K562 (cell line): ENCODE measurements around the gene FFAR4. TPM values are rescaled to one million over a fixed set of nuclear protein-coding genes. Genes with fewer than 3 reads are reported as not detected.

Source experiments
- ATAC-seq: fragments of 200-7000 bp; cut with Tn5 transposase; 3 replicates; pipeline ENCODE4 v1.9.1; 2020; ENCODE audit warnings: moderate library complexity
- BruUV-seq: library from RNA; stranded (reverse); fragments of 400-500 nt; replicated peaks from 2 replicates; lab custom pipeline; 2021; lab: Mats Ljungman, UMichigan
- CTCF ChIA-PET: fragments of 300-600 bp; formaldehyde crosslinking; extraction: SDS; loops from one replicate; lab custom pipeline; 2021; ENCODE audit warnings: low intra/inter-chr PET ratio; lab: Yijun Ruan, JAX
- POLR2A ChIA-PET: fragments of 300-600, 350-650 bp; sonication (Branson Sonifier 250); formaldehyde crosslinking; extraction: SDS; loops from one replicate; lab custom pipeline; 2021; ENCODE audit warnings: antibody characterized with exemption, inconsistent platforms; lab: Yijun Ruan, JAX
- DNase-seq, 4 experiments: peaks; one replicate each; pipeline versions ENCODE4 v3.0.0 to v3.0.0-alpha.2; 2011 to 2018; ENCODE audit warnings: low spot score in 3 of 4, mixed read lengths in 3 of 4; ENCODE audit errors: extremely low read depth in 1 of 4
- FAIRE-seq: peaks from 2 replicates; lab custom pipeline; 2011; peaks lifted over from hg19 to GRCh38; lab: Jason Lieb, UNC
- H2AFZ ChIP-seq: 2 replicates; pipeline ENCODE4 v1.6.0; 2011; ENCODE audit warnings: low read depth, low read length, control low read depth, inconsistent platforms
- H3K27ac ChIP-seq: fragments of 200-600 bp; 3 replicates; pipeline ENCODE4 v1.8.0; 2011; ENCODE audit warnings: low read depth, mild to moderate bottlenecking, control low read depth, inconsistent platforms, low read length, moderate library complexity, mixed read lengths; ENCODE audit errors: extremely low read depth
- H3K27me3 ChIP-seq, 2 experiments: fragments of 300-600 bp in 1 of 2; 2 replicates in 1 of 2; 3 replicates in 1 of 2; pipeline versions ENCODE4 v1.6.0 to v1.8.0; 2011; ENCODE audit warnings: inconsistent platforms in 2 of 2, low read length in 2 of 2, mild to moderate bottlenecking in 1 of 2, mixed read lengths in 1 of 2, moderate library complexity in 1 of 2; ENCODE audit not compliant: control insufficient read depth in 2 of 2, insufficient read depth in 2 of 2
- H3K36me3 ChIP-seq: fragments of 300-600 bp; 3 replicates; pipeline ENCODE4 v1.8.0; 2011; ENCODE audit warnings: mild to moderate bottlenecking, low read length, inconsistent platforms; ENCODE audit not compliant: control insufficient read depth, insufficient read depth
- H3K4me1 ChIP-seq, 2 experiments: fragments of 200-600 bp in 1 of 2; replicated peaks in 1 of 2; 2 replicates in 1 of 2; 3 replicates in 1 of 2; pipeline versions ENCODE4 v1.5.1 to v1.8.0; 2011; ENCODE audit warnings: inconsistent platforms in 2 of 2, low read length in 2 of 2, mild to moderate bottlenecking in 1 of 2, mixed read lengths in 1 of 2, moderate library complexity in 1 of 2; ENCODE audit not compliant: control insufficient read depth in 2 of 2, insufficient read depth in 2 of 2
- H3K4me2 ChIP-seq: 2 replicates; pipeline ENCODE4 v1.6.1; 2011; ENCODE audit warnings: low read length, control low read depth, inconsistent platforms, mixed read lengths; ENCODE audit not compliant: insufficient read depth
- H3K4me3 ChIP-seq: fragments of 200-600 bp; sonication (generic), shearing (Covaris generic); 2 replicates; pipeline ENCODE4 v1.5.1; 2016; ENCODE audit warnings: control low read depth, inconsistent platforms
- H3K79me2 ChIP-seq: fragments of 200-600 bp; 3 replicates; pipeline ENCODE4 v1.8.0; 2011; ENCODE audit warnings: low read length, inconsistent platforms; ENCODE audit not compliant: control insufficient read depth, insufficient read depth
- H3K9ac ChIP-seq, 2 experiments: 2 replicates each; pipeline versions ENCODE4 v1.6.0 to v1.6.1; 2011; ENCODE audit warnings: low read depth in 2 of 2, low read length in 2 of 2, control low read depth in 1 of 2, inconsistent platforms in 1 of 2, mild to moderate bottlenecking in 1 of 2, mixed read lengths in 1 of 2; ENCODE audit not compliant: insufficient read depth in 1 of 2
- H3K9me1 ChIP-seq: one replicate; pipeline ENCODE4 v1.6.0; 2011; ENCODE audit warnings: inconsistent platforms, mild to moderate bottlenecking, low read length, moderate library complexity; ENCODE audit not compliant: control insufficient read depth, insufficient read depth
- H3K9me3 ChIP-seq: replicated peaks from 2 replicates; pipeline ENCODE4 v1.5.1; 2011; ENCODE audit warnings: low read depth, low read length, inconsistent platforms; ENCODE audit not compliant: control insufficient read depth, insufficient read depth
- H4K20me1 ChIP-seq: replicated peaks from 2 replicates; pipeline ENCODE4 v1.6.1; 2011; ENCODE audit warnings: low read length, inconsistent platforms, mixed read lengths; ENCODE audit not compliant: control insufficient read depth, insufficient read depth
- CHCHD3 ChIP-seq: fragments of 250-450 bp; sonication (Bioruptor Pico); IDR thresholded peaks from 2 replicates; pipeline ENCODE4 v2.1.2; 2022; ENCODE audit warnings: mild to moderate bottlenecking
- HNRNPLL ChIP-seq: fragments of 200-400 bp; formaldehyde crosslinking; IDR thresholded peaks from 2 replicates; pipeline ENCODE4 v1.6.1; 2017; ENCODE audit warnings: low read length, low read depth, mild to moderate bottlenecking; ENCODE audit not compliant: poor library complexity, severe bottlenecking
- ILK ChIP-seq: fragments of 450-650 bp; IDR thresholded peaks from 2 replicates; pipeline ENCODE4 v1.6.1; 2016; ENCODE audit warnings: missing genetic modification characterization, low read depth, mild to moderate bottlenecking, missing compliant biosample characterization, moderate library complexity, borderline replicate concordance
- MAFG ChIP-seq: fragments of 450-650 bp; conservative IDR thresholded peaks from 2 replicates; pipeline ENCODE4 v1.6.1; 2016; ENCODE audit warnings: missing genetic modification characterization, missing compliant biosample characterization
- PCBP2 ChIP-seq: fragments of 200-400 bp; formaldehyde crosslinking; IDR thresholded peaks from 2 replicates; pipeline ENCODE4 v1.6.1; 2018; ENCODE audit warnings: low read length, low read depth, mild to moderate bottlenecking, moderate library complexity; ENCODE audit not compliant: poor library complexity, severe bottlenecking
- PTBP1 ChIP-seq: fragments of 200-400 bp; formaldehyde crosslinking; IDR thresholded peaks from 2 replicates; pipeline ENCODE4 v1.6.1; 2017; ENCODE audit warnings: low read depth, low read length
- PTRF ChIP-seq: fragments of 450-650 bp; IDR thresholded peaks from 2 replicates; pipeline ENCODE4 v1.6.1; 2016; ENCODE audit warnings: mild to moderate bottlenecking, missing genetic modification characterization, missing compliant biosample characterization
- TBP ChIP-seq: optimal IDR thresholded peaks from 2 replicates; pipeline ENCODE3; 2011; ENCODE audit warnings: low read depth, low read length, improper control_type of control experiment
- ZNF431 ChIP-seq: sonication (generic); formaldehyde crosslinking; IDR thresholded peaks from 2 replicates; pipeline ENCODE4 v1.8.0; 2022; ENCODE audit warnings: mild to moderate bottlenecking, missing genetic modification reagents
- ZSCAN29 ChIP-seq: fragments of 450-650 bp; IDR thresholded peaks from 2 replicates; pipeline ENCODE4 v1.6.1; 2017
- WGBS: fragments of 100-300 bp; shearing (Covaris generic); methylation state at CpG from one replicate; pipeline ENCODE4 v1.1.6; 2016; ENCODE audit warnings: low coverage, mixed read lengths; ENCODE audit not compliant: insufficient coverage; ENCODE audit errors: missing lambda C conversion rate; 5-methylcytosine and 5-hydroxymethylcytosine counted together
- in situ Hi-C: fragments of 300-500 bp; cut with MboI; formaldehyde crosslinking; loops from 4 replicates; pipeline ENCODE4 v1.15.0; 2018; ENCODE audit warnings: inconsistent platforms, mixed read lengths
- intact Hi-C: fragments of 100-400 bp; cut with micrococcal nuclease; formaldehyde crosslinking; loops from 2 replicates; pipeline ENCODE4 v1.14.2; 2022
- polyA plus RNA-seq, 8 experiments: library from polyadenylated mRNA; depleted of rRNA in 4 of 8; stranded (reverse) in 5 of 8; unstranded in 3 of 8; fragments of >200 nt; fragmentation: Nextera tagmentation in 2 of 8; fragmentation: Illumina TruSeq in 1 of 8; extraction: Ambion mirVana in 2 of 8; extraction: Trizol in 1 of 8; gene quantifications; 2 replicates each; pipeline versions ENCODE4 v1.2.1 to v1.2.3, GENCODE V29; 2011 to 2014; ENCODE audit warnings: inconsistent platforms in 1 of 8, missing spikeins in 1 of 8
- total RNA-seq, 7 experiments: library from RNA; depleted of rRNA in 6 of 7; stranded (reverse); fragments of >200 nt in 6 of 7; fragmentation: Illumina TruSeq in 2 of 7; extraction: Trizol in 2 of 7; gene quantifications; 2 replicates each; pipeline versions ENCODE4 v1.2.1 to v1.2.3, GENCODE V29; 2011 to 2021; ENCODE audit warnings: low replicate concordance in 1 of 7
- TF ChIP-seq, protein P1 (sequence below): fragments of 250-450 bp; sonication (Bioruptor Pico); IDR thresholded peaks from 2 replicates; pipeline ENCODE4 v1.4.0; 2020; ENCODE audit warnings: mild to moderate bottlenecking
- TF ChIP-seq, protein P2 (sequence below): fragments of 250-450 bp; sonication (Bioruptor Pico); IDR thresholded peaks from 2 replicates; pipeline ENCODE4 v1.5.0; 2021; ENCODE audit warnings: mild to moderate bottlenecking, moderate library complexity

The FFAR4 gene
- total and polyA plus RNA-seq, 9 of the 15 experiments (the other 6 are each of a cell fraction or from before 2014, with no cell fraction given) = not detected

DNA sequence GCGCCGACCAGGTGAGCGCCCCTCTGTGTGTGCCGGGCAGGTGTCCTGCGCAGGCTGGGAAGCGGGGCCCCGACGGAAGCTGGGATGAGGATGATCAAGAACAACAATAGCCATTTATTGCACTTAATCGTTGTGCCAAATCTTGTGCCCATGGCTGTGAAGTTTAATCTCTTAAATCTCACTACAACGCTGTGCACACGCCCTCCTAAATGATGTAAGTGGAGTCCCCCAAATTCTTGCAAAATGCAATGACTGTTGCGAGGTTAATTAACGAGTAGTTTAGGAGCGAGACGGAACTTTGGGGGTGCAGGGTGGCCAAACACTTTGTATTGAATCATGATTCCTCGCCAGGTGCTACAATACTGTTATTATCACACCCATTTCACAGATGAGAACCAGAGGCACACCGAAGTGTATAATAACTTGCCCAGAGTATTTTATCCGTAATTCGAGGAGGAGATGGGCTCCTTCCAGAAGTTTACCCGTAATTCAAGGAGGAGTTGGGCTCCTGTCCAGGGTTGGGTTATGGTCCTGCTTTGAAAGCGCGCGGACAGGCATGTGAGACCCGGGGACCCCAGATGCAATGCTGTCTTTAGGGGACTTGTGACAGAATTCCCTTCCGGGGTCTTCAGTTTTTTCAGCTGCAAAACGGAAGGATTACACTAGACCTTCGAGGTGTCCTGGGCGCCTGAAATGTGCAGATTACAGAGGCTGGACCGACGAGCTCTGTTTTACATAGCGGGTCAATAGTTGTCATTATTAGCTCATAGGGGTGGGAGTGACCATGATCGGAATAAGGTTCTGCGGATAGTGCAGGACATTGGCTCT, 1.0 kb downstream of the FFAR4 start:
- ATAC-seq (no peak), DNase-seq (no peak), FAIRE-seq (no peak)
- ChIA-PET CTCF (no interaction called here), POLR2A (interaction anchor here (0.9 kb wide), 1 partner anchor 13 kb away, joined by 4 read pairs; no protein-coding TSS in a partner anchor)
- no TSS peak for BruUV-seq
- Histone ChIP-seq H3K9ac (no peak overlapping the region), H3K36me3 (no peaks in the 10 kb centered on the region), H3K79me2 (no peaks in the 10 kb centered on the region), H3K4me1 (peaks cover 0 to 7% of the 10 kb centered on the region in 2 experiments; a peak in 2 of 5 replicates), H3K9me3 (no peaks in the 10 kb centered on the region), H3K27me3 (peaks cover 7 to 42% of the 10 kb centered on the region in 2 experiments; a peak in 4 of 5 replicates), H2AFZ (no peak overlapping the region), H3K4me3 (no peak overlapping the region), H3K4me2 (no peak overlapping the region), H3K9me1 (no peaks in the 10 kb centered on the region), H4K20me1 (no peaks in the 10 kb centered on the region), H3K27ac (no peak overlapping the region)
- in situ Hi-C loops = no loop called here
- intact Hi-C loops = no loop called here
- TF ChIP-seq, protein P1, sequence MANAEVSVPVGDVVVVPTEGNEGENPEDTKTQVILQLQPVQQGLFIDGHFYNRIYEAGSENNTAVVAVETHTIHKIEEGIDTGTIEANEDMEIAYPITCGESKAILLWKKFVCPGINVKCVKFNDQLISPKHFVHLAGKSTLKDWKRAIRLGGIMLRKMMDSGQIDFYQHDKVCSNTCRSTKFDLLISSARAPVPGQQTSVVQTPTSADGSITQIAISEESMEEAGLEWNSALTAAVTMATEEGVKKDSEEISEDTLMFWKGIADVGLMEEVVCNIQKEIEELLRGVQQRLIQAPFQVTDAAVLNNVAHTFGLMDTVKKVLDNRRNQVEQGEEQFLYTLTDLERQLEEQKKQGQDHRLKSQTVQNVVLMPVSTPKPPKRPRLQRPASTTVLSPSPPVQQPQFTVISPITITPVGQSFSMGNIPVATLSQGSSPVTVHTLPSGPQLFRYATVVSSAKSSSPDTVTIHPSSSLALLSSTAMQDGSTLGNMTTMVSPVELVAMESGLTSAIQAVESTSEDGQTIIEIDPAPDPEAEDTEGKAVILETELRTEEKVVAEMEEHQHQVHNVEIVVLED = no peak
- TF ChIP-seq ZNF431 (CRISPR knock-in tag) (no peak), PTRF (no peak), ZSCAN29 (no peak), PCBP2 (no peak), ILK (tag) (no peak), HNRNPLL (no peak), TBP (no peak), MAFG (tag) (no peak), CHCHD3 (CRISPR knock-in tag) (no peak), PTBP1 (no peak)
- TF ChIP-seq, protein P2, sequence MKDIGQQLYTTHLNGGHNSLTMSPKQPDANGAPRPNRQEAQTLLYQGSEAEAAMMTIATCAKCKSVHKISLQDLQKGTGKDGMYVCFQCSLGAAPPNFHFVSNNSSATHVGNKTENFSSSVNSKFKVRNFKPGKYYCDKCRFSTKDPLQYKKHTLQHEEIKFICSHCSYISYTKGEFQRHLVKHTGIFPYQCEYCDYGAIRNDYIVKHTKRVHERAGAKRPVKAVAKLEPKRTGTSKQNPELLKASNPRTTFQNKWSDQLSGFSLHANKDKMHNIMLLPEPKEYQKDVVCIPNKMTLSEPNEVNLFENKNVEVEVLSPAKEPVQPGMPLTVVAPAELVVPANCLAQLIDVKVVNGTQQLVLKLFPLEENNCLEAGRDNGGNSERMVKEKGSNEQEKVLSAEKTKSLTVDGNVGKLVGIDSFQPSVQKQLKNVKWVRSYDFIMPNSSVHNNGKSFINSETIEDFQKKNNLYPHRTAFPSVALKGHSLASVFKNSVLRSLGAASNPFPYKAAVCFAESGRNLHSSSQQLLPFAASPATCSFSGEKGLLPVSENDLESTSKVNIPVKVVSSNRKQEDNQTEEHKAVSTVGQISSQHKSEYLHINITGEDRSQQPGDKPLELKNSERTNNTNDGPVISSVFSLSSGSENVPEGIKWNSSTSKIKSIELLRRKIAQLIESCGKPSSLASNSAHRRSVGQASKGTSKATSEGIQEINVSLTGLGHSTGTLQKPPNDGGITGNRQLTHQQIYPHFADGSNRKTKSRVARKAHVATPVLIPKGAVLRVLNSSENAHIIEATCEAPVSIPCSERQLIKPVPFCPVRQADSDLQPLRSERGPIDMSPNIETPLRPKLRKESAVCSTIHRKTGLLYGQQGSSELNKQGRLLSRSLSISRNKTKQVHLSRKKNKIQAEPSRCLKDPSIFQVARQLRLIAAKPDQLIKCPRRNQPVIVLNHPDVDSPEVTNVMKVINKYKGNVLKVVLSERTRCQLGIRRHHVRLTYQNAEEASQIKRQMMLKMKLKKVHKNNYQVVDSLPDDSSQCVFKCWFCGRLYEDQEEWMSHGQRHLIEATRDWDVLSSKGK (CRISPR knock-in tag) = no peak
- WGBS = 2% methylated on average over 14 of the region's 33 CpGs
